ENCODE results near the gene MYOD1.

The MYOD1 gene

DNA sequence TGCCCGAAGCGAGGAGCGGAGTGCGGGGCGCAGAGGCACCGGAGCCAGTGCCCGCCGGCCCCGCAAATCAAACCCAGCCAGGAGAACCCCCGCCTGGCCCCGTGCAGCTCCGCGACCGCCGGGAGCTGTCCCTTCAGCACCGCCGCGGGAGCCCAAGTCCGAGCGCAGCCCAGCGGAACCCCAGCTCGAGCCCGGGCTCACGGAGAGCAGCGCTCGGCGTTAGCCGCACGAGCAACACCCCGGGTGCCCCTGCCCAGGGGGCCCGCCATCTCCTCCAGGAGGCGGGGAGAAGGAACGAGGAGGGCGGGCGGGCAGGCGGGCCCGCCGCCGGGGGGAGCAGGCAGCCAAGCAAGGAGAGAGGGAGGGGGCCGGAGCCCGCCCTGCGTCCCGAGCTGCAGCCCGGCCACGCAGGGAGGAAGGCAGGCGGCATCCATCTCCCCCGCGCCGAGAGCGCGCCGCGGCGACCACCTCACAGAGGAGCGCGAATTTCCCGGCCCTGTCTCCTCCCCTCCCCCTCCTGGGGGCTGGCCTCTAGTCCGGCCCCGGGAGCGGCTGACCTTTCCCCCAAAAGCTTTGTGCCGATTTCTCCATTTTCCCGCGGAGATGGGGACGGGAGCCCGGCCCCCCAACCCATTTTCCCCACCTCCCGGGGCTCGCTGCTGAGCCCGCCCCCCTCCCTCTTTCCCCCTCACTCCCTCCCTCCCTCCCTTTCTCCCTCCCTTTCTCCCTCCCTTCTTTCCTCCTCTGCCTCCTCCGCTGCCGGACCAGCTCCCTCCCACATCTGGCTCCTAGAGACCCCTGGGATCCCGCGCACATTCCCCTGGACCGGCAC, 15.8 kb downstream of the MYOD1 start:
- H3K27me3 Mint-ChIP-seq = peaks cover 57% of the 10 kb centered on the region
- H3K4me1 Mint-ChIP-seq (ENCODE audit: low read depth) = no peaks in the 10 kb centered on the region
- no peaks in the 10 kb centered on the region for H3K9me3 Mint-ChIP-seq
- H3K4me3 Mint-ChIP-seq = no peak overlapping the region
- no peaks in the 10 kb centered on the region for H3K36me3 Mint-ChIP-seq (ENCODE audit: low read depth)
- no peak overlapping the region for H3K27ac Mint-ChIP-seq
- intact Hi-C loops (cut with micrococcal nuclease) = no loop called here

GRCh38 chr11:17735818-17736578, 16.6 kb downstream of the MYOD1 start:
- H3K9me3 Mint-ChIP-seq = no peaks in the 10 kb centered on the region
- no peak overlapping the region for H3K4me3 Mint-ChIP-seq
- no peaks in the 10 kb centered on the region for H3K4me1 Mint-ChIP-seq (ENCODE audit: low read depth)
- no peak overlapping the region for H3K27ac Mint-ChIP-seq
- H3K36me3 Mint-ChIP-seq (ENCODE audit: low read depth) = no peaks in the 10 kb centered on the region
- intact Hi-C loops (cut with micrococcal nuclease) = no loop called here
- H3K27me3 Mint-ChIP-seq = peaks cover 56% of the 10 kb centered on the region

GRCh38 chr11:17736579-17736893, 17.2 kb downstream of the MYOD1 start:
- H3K4me3 Mint-ChIP-seq = no peak overlapping the region
- no peaks in the 10 kb centered on the region for H3K4me1 Mint-ChIP-seq (ENCODE audit: low read depth)
- H3K27ac Mint-ChIP-seq = no peak overlapping the region
- no peaks in the 10 kb centered on the region for H3K36me3 Mint-ChIP-seq (ENCODE audit: low read depth)
- intact Hi-C loops (cut with micrococcal nuclease) = no loop called here
- peaks cover 57% of the 10 kb centered on the region for H3K27me3 Mint-ChIP-seq
- no peaks in the 10 kb centered on the region for H3K9me3 Mint-ChIP-seq

GRCh38 chr11:17736930-17737817, 17.8 kb downstream of the MYOD1 start:
- Mint-ChIP-seq H3K27me3 (peaks cover 54% of the 10 kb centered on the region), H3K4me3 (no peak overlapping the region), H3K9me3 (no peaks in the 10 kb centered on the region), H3K4me1 (ENCODE audit: low read depth) (no peaks in the 10 kb centered on the region), H3K36me3 (ENCODE audit: low read depth) (no peaks in the 10 kb centered on the region), H3K27ac (no peak overlapping the region)
- intact Hi-C loops (cut with micrococcal nuclease) = no loop called here

DNA sequence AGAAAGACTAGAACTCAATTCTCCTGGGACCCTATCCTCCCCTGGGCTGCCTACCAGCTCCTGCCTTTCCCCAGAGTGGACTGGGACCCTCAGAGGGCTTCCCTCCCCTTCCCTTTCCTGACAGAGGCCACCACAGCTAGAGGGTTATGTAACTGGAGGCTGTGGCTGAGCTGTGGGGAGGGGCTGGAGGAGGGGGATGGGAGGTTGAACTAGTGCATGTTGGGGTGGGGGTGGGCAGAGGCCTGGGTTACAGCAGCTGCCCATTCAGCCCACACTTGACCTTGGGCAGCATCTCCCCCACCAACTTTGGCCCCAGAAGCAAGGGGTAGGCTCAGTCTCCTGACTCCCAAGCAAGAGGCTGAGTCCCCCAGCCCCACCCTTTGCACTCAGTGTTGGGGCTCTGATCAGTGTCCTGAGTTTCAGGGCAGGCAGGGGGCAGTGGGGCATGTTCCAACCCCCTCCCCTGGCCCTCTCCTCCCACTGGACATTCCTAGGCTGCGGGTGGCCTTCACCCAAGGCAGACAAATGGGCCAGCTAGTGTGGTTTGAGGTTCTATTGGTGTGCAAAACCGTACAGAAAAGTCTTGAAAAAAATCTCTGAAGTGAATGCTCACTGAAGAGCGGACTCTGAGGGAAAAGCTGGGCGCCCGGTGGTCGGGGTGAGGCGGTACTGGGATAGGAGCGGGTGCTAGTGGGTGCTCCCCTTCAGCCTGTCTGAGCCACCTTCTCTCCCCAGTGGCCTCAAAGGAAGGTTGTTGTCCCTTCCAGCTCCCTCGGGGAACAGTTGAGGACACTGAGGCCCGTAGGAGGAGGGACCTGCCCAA, 19.0 kb downstream of the MYOD1 start:
- intact Hi-C loops (cut with micrococcal nuclease) = no loop called here
- Mint-ChIP-seq H3K4me3 (no peak overlapping the region), H3K36me3 (ENCODE audit: low read depth) (no peaks in the 10 kb centered on the region), H3K27ac (no peak overlapping the region), H3K4me1 (ENCODE audit: low read depth) (no peaks in the 10 kb centered on the region), H3K9me3 (no peaks in the 10 kb centered on the region), H3K27me3 (peaks cover 42% of the 10 kb centered on the region)

- Mint-ChIP-seq H3K4me1 (ENCODE audit: low read depth) (no peaks in the 10 kb centered on the region), H3K9me3 (no peaks in the 10 kb centered on the region), H3K36me3 (ENCODE audit: low read depth) (no peaks in the 10 kb centered on the region), H3K27ac (no peak overlapping the region), H3K27me3 (peaks cover 32% of the 10 kb centered on the region), H3K4me3 (no peak overlapping the region)
- intact Hi-C loops (cut with micrococcal nuclease) = no loop called here
Measured at GRCh38 chr11:17739945-17740338, 20.6 kb downstream of the MYOD1 start.

- intact Hi-C loops (cut with micrococcal nuclease) = no loop called here
- Mint-ChIP-seq H3K4me3 (no peak overlapping the region), H3K27ac (no peak overlapping the region), H3K36me3 (ENCODE audit: low read depth) (no peaks in the 10 kb centered on the region), H3K9me3 (no peaks in the 10 kb centered on the region), H3K27me3 (peaks cover 28% of the 10 kb centered on the region), H3K4me1 (ENCODE audit: low read depth) (no peaks in the 10 kb centered on the region)
Measured at GRCh38 chr11:17740649-17741235, 21.4 kb downstream of the MYOD1 start.

DNA sequence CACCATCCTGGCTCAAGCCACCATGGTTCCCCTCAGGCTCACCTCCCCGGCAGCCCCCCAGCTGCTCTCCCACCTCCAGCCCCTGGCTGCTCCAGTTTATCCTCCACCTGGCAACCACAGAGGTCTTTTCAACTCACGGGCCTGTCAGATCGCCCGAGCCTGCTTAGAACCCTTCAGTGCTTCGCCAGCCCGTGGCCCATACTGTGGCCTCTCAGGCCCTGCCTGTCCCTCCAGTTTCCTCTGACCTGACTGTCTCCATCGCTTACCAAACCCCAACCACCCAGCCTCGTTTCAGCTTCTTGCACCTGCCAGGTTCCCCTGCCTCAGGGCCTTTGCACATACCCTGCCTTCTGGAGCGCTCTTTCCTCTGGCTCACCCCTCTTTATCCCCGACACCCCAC, 22.1 kb downstream of the MYOD1 start:
- Mint-ChIP-seq H3K36me3 (ENCODE audit: low read depth) (no peaks in the 10 kb centered on the region), H3K27me3 (peaks cover 22% of the 10 kb centered on the region), H3K4me3 (no peak overlapping the region), H3K9me3 (no peaks in the 10 kb centered on the region), H3K4me1 (ENCODE audit: low read depth) (no peaks in the 10 kb centered on the region), H3K27ac (no peak overlapping the region)
- intact Hi-C loops (cut with micrococcal nuclease) = no loop called here

- H3K4me1 Mint-ChIP-seq (ENCODE audit: low read depth) = no peaks in the 10 kb centered on the region
- intact Hi-C loops (cut with micrococcal nuclease) = no loop called here
- H3K9me3 Mint-ChIP-seq = no peaks in the 10 kb centered on the region
Measured at GRCh38 chr11:17742019-17742418, 22.6 kb downstream of the MYOD1 start.

GRCh38 chr11:17743026-17743807, 23.8 kb downstream of the MYOD1 start:
- Mint-ChIP-seq H3K4me1 (ENCODE audit: low read depth) (no peaks in the 10 kb centered on the region), H3K9me3 (no peaks in the 10 kb centered on the region), H3K4me3 (no peak overlapping the region), H3K27ac (no peak overlapping the region), H3K36me3 (ENCODE audit: low read depth) (no peaks in the 10 kb centered on the region), H3K27me3 (peaks cover 7% of the 10 kb centered on the region)
- intact Hi-C loops (cut with micrococcal nuclease) = no loop called here

More at GRCh38 chr11:17742019-17742418, 22.6 kb downstream of the MYOD1 start:
- H3K27ac Mint-ChIP-seq = no peak overlapping the region
- no peak overlapping the region for H3K4me3 Mint-ChIP-seq
- no peaks in the 10 kb centered on the region for H3K36me3 Mint-ChIP-seq (ENCODE audit: low read depth)
- H3K27me3 Mint-ChIP-seq = peaks cover 16% of the 10 kb centered on the region

DNA sequence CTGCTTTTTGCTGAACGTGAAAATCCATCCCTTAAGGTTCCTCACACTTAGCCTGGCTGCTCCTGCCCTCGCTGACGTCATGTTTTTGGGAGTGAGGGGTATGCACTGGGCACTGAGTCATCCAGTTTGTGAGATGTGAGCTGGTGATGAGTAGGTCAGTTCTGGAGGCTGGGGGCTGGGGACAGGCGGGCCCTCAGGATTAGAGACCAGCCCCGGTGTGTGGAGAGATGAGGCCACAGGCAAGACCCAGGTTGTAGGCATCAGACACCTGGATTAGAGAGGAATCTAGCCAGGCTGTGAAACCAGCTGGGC, 24.4 kb downstream of the MYOD1 start:
- H3K9me3 Mint-ChIP-seq = no peaks in the 10 kb centered on the region
- H3K4me1 Mint-ChIP-seq (ENCODE audit: low read depth) = no peaks in the 10 kb centered on the region
- H3K27me3 Mint-ChIP-seq = peaks cover 7% of the 10 kb centered on the region
- H3K36me3 Mint-ChIP-seq (ENCODE audit: low read depth) = no peaks in the 10 kb centered on the region
- H3K27ac Mint-ChIP-seq = no peak overlapping the region
- intact Hi-C loops (cut with micrococcal nuclease) = no loop called here
- no peak overlapping the region for H3K4me3 Mint-ChIP-seq

DNA sequence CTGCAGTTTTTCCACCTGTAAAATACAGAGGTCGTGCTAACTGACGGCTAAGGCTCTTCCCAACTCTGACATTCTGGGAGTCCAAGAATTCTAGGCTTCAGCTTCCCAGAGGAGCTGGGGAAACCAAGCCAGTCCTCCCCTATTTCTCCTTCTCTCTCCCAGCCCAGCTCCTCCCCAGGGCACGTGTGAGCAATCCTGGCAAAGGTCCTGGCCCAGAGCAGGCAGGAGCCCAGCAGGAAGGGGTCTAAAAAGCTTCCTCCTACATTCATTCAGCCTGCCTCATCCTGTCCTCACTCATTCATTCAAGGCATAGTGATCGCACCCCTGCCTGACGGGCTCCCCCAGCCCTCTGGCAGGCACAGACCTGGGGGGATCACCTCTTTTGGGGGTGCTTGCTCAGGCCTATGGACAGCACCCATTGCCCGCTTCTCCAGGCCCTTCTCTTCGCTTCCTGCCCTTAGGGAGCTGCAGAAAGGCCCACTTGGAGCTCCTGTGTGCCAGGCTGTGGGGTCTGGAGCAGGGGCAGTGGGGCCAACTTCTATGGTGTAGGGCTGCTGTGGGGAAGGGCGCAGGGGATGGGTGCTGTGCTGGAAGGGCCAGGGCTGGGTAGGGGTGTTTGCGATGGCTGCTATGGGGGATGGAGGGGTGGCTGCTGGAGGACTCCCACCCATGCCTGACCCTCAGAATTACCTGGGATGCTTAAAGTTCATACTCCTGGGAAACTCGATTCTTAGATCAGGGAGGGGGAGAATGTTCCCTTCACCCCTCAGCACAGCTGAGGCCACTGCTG, 25.0 kb downstream of the MYOD1 start:
- H3K4me1 Mint-ChIP-seq (ENCODE audit: low read depth) = no peaks in the 10 kb centered on the region
- H3K27ac Mint-ChIP-seq = no peak overlapping the region
- intact Hi-C loops (cut with micrococcal nuclease) = no loop called here
- H3K4me3 Mint-ChIP-seq = no peak overlapping the region
- H3K9me3 Mint-ChIP-seq = no peaks in the 10 kb centered on the region
- peaks cover 7% of the 10 kb centered on the region for H3K27me3 Mint-ChIP-seq
- no peaks in the 10 kb centered on the region for H3K36me3 Mint-ChIP-seq (ENCODE audit: low read depth)
